K562 (cell line): ENCODE data around the gene ZNF544. TPM values are rescaled to one million over a fixed set of nuclear protein-coding genes. Genes with fewer than 3 reads are reported as not detected.
A peak's percentile ranks its signal among the peaks of the same experiment; 100 is the strongest.

ENCODE experiments used
- CBX5 ChIP-seq: IDR thresholded peaks from 2 replicates; pipeline ENCODE4 v1.6.1; 2014; ENCODE audit warnings: low read depth, borderline replicate concordance
- GTF2E2 ChIP-seq: fragments of 200-800 bp; sonication (Bioruptor generic); IDR thresholded peaks from 2 replicates; pipeline ENCODE4 v1.6.1; 2016; ENCODE audit warnings: missing genetic modification characterization, missing compliant biosample characterization
- HNRNPL ChIP-seq: fragments of 200-400 bp; formaldehyde crosslinking; IDR thresholded peaks from 2 replicates; pipeline ENCODE4 v1.6.1; 2017; ENCODE audit warnings: low read depth, mild to moderate bottlenecking, low read length
- MYC ChIP-seq, 2 experiments: fragments of 250-450 bp in 1 of 2; sonication (Bioruptor Pico) in 1 of 2; IDR thresholded peaks; 2 replicates each; pipeline versions ENCODE4 v1.5.1 to v1.6.1; 2012 to 2021; ENCODE audit warnings: low read depth in 2 of 2, borderline replicate concordance in 1 of 2, improper control_type of control experiment in 1 of 2, low read length in 1 of 2, mild to moderate bottlenecking in 1 of 2, moderate library complexity in 1 of 2
- RBM39 ChIP-seq: fragments of 200-400 bp; formaldehyde crosslinking; optimal IDR thresholded peaks from 2 replicates; pipeline ENCODE3; 2018; ENCODE audit warnings: low read depth, low read length
- RFX5 ChIP-seq: IDR thresholded peaks from 2 replicates; pipeline ENCODE4 v1.6.1; 2011; ENCODE audit warnings: low read depth, mild to moderate bottlenecking, improper control_type of control experiment, low read length
- TOE1 ChIP-seq, 2 experiments: fragments of 450-650 bp in 1 of 2; sonication (generic) in 1 of 2; formaldehyde crosslinking in 1 of 2; IDR thresholded peaks; 2 replicates each; pipeline versions ENCODE4 v1.7.1 to v1.8.0; 2016 to 2022; ENCODE audit warnings: borderline replicate concordance in 2 of 2, mild to moderate bottlenecking in 2 of 2, antibody characterized with exemption in 1 of 2, inconsistent platforms in 1 of 2, low read depth in 1 of 2, missing genetic modification reagents in 1 of 2, moderate library complexity in 1 of 2
- TSC22D4 ChIP-seq: fragments of 450-650 bp; IDR thresholded peaks from 2 replicates; pipeline ENCODE4 v1.6.1; 2016; ENCODE audit warnings: missing genetic modification characterization, missing biosample characterization, control low read depth
- ZFX ChIP-seq: sonication (generic); formaldehyde crosslinking; IDR thresholded peaks from 2 replicates; pipeline ENCODE4 v1.8.0; 2022; ENCODE audit warnings: mild to moderate bottlenecking, missing genetic modification reagents, moderate library complexity
- ZNF121 ChIP-seq: sonication (generic); formaldehyde crosslinking; conservative IDR thresholded peaks from 2 replicates; pipeline ENCODE4 v1.8.0; 2022; ENCODE audit warnings: missing genetic modification reagents
- ZNF140 ChIP-seq: fragments of 250-450 bp; sonication (Bioruptor Pico); IDR thresholded peaks from 2 replicates; pipeline ENCODE4 v1.8.0; 2021; ENCODE audit warnings: moderate library complexity, mild to moderate bottlenecking, inconsistent platforms
- ZNF347 ChIP-seq: fragments of 450-650 bp; formaldehyde crosslinking; IDR thresholded peaks from 2 replicates; pipeline ENCODE4 v1.4.0; 2020; ENCODE audit warnings: low read depth, mild to moderate bottlenecking, moderate library complexity
- polyA plus RNA-seq, 8 experiments: library from polyadenylated mRNA; depleted of rRNA in 4 of 8; stranded (reverse) in 5 of 8; unstranded in 3 of 8; fragments of >200 nt; fragmentation: Nextera tagmentation in 2 of 8; fragmentation: Illumina TruSeq in 1 of 8; extraction: Ambion mirVana in 2 of 8; extraction: Trizol in 1 of 8; gene quantifications; 2 replicates each; pipeline versions ENCODE4 v1.2.1 to v1.2.3, GENCODE V29; 2011 to 2014; ENCODE audit warnings: inconsistent platforms in 1 of 8, missing spikeins in 1 of 8
- total RNA-seq, 7 experiments: library from RNA; depleted of rRNA in 6 of 7; stranded (reverse); fragments of >200 nt in 6 of 7; fragmentation: Illumina TruSeq in 2 of 7; extraction: Trizol in 2 of 7; gene quantifications; 2 replicates each; pipeline versions ENCODE4 v1.2.1 to v1.2.3, GENCODE V29; 2011 to 2021; ENCODE audit warnings: low replicate concordance in 1 of 7
- TF ChIP-seq, protein P1 (sequence below): fragments of 450-650 bp; IDR thresholded peaks from 2 replicates; pipeline ENCODE4 v1.6.1; 2017; ENCODE audit warnings: antibody characterized with exemption
- TF ChIP-seq, protein P2 (sequence below): fragments of 450-650 bp; IDR thresholded peaks from 2 replicates; pipeline ENCODE4 v1.6.1; 2014; ENCODE audit warnings: low read depth, mild to moderate bottlenecking, moderate library complexity, borderline replicate concordance
- TF ChIP-seq, protein P3 (sequence below): fragments of 450-650 bp; IDR thresholded peaks from 2 replicates; pipeline ENCODE4 v1.7.0; 2016; ENCODE audit warnings: borderline replicate concordance
- TF ChIP-seq, protein P4 (sequence below): IDR thresholded peaks from 2 replicates; pipeline ENCODE4 v1.6.1; 2014; ENCODE audit warnings: antibody characterized with exemption
- TF ChIP-seq, protein P5 (sequence below), 2 experiments: fragments of 200-800 bp in 1 of 2; sonication (Bioruptor generic) in 1 of 2; sonication (generic) in 1 of 2; formaldehyde crosslinking in 1 of 2; IDR thresholded peaks in 1 of 2; conservative IDR thresholded peaks in 1 of 2; 2 replicates each; pipeline versions ENCODE4 v1.5.0 to v1.6.1; 2016 to 2020; ENCODE audit warnings: missing compliant biosample characterization in 1 of 2, missing genetic modification characterization in 1 of 2, missing genetic modification reagents in 1 of 2

ZNF544 gene
- total and polyA plus RNA-seq, 9 of the 15 experiments (the other 6 are each of a cell fraction or from before 2014, with no cell fraction given): 23.6 to 59.0 (median 41.4) TPM

DNA sequence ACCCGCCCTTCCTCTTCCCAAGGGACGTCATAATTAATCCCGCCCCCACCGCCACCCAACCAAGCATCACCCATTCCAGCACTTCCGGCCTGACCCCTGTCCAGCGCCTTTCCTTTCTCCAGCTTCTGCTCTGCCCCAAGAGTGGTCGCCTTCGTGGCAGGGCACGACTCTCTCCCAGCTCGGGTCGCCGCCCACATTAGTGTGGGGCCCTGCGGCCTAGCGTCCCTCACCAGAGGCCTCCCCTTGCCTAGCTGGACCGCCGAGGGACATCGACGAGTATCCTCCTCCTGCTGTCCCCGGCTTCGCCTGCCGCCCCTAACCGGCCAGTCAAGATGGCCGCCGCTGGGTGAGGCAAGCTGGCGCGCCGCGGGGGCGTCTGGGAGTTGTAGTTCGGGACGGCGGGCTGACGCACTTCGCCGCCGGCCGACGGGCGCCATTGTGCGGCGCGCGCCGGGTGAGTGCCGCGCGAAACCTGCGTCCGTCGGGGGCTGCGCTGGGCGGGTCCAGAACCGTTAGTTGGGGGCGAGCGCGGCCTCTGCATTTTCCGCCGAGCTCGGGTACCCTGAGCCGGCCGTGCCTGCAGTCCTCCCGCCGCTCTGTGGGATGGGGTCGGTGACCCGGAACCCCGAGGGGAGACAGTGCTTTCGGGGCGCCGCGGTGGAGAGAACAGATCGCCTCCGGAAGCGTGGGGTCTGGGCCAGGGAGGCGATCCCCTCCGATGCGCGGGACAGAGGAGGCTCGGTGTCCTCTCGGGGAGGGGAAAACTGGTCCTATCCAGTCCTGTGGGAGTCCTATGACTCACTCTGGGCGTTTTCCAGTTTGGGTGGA, 45.5 kb upstream of the ZNF544 start, which contains the start of gene ZNF274 (continued):
- TF ChIP-seq, protein P1, sequence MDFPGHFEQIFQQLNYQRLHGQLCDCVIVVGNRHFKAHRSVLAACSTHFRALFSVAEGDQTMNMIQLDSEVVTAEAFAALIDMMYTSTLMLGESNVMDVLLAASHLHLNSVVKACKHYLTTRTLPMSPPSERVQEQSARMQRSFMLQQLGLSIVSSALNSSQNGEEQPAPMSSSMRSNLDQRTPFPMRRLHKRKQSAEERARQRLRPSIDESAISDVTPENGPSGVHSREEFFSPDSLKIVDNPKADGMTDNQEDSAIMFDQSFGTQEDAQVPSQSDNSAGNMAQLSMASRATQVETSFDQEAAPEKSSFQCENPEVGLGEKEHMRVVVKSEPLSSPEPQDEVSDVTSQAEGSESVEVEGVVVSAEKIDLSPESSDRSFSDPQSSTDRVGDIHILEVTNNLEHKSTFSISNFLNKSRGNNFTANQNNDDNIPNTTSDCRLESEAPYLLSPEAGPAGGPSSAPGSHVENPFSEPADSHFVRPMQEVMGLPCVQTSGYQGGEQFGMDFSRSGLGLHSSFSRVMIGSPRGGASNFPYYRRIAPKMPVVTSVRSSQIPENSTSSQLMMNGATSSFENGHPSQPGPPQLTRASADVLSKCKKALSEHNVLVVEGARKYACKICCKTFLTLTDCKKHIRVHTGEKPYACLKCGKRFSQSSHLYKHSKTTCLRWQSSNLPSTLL: no peak
- TF ChIP-seq TOE1 (IDR thresholded peaks at IDR 0.05; ENCODE audit: borderline replicate concordance): no peak; the same call in 1 of the 2 replicates
- TF ChIP-seq TOE1 (CRISPR knock-in tag; IDR thresholded peaks at IDR 0.05; ENCODE audit: borderline replicate concordance, low read depth): no peak
- TF ChIP-seq, protein P2, sequence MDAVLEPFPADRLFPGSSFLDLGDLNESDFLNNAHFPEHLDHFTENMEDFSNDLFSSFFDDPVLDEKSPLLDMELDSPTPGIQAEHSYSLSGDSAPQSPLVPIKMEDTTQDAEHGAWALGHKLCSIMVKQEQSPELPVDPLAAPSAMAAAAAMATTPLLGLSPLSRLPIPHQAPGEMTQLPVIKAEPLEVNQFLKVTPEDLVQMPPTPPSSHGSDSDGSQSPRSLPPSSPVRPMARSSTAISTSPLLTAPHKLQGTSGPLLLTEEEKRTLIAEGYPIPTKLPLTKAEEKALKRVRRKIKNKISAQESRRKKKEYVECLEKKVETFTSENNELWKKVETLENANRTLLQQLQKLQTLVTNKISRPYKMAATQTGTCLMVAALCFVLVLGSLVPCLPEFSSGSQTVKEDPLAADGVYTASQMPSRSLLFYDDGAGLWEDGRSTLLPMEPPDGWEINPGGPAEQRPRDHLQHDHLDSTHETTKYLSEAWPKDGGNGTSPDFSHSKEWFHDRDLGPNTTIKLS: peak; percentile 96
- TF ChIP-seq HNRNPL: no peak
- peak; percentile 91 for TF ChIP-seq MYC (IDR thresholded peaks at IDR 0.05; ENCODE audit: low read depth, low read length)
- TF ChIP-seq MYC (CRISPR knock-in tag; IDR thresholded peaks at IDR 0.05; ENCODE audit: borderline replicate concordance, low read depth): no peak
- TF ChIP-seq, protein P3, sequence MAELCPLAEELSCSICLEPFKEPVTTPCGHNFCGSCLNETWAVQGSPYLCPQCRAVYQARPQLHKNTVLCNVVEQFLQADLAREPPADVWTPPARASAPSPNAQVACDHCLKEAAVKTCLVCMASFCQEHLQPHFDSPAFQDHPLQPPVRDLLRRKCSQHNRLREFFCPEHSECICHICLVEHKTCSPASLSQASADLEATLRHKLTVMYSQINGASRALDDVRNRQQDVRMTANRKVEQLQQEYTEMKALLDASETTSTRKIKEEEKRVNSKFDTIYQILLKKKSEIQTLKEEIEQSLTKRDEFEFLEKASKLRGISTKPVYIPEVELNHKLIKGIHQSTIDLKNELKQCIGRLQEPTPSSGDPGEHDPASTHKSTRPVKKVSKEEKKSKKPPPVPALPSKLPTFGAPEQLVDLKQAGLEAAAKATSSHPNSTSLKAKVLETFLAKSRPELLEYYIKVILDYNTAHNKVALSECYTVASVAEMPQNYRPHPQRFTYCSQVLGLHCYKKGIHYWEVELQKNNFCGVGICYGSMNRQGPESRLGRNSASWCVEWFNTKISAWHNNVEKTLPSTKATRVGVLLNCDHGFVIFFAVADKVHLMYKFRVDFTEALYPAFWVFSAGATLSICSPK: no peak
- TF ChIP-seq RBM39: peak; percentile 62
- TF ChIP-seq, protein P4, sequence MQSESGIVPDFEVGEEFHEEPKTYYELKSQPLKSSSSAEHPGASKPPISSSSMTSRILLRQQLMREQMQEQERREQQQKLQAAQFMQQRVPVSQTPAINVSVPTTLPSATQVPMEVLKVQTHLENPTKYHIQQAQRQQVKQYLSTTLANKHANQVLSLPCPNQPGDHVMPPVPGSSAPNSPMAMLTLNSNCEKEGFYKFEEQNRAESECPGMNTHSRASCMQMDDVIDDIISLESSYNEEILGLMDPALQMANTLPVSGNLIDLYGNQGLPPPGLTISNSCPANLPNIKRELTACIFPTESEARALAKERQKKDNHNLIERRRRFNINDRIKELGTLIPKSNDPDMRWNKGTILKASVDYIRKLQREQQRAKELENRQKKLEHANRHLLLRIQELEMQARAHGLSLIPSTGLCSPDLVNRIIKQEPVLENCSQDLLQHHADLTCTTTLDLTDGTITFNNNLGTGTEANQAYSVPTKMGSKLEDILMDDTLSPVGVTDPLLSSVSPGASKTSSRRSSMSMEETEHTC: peak; percentile 28; the same call in 1 of the 2 replicates
- TF ChIP-seq RFX5: no peak
- TF ChIP-seq TSC22D4 (tag): no peak
- no peak for TF ChIP-seq ZNF140
- TF ChIP-seq ZFX (CRISPR knock-in tag): peak; percentile 93
- no peak for TF ChIP-seq ZNF347
- peak; percentile 98 for TF ChIP-seq GTF2E2 (tag)
- no peak for TF ChIP-seq ZNF121
- TF ChIP-seq, protein P5, sequence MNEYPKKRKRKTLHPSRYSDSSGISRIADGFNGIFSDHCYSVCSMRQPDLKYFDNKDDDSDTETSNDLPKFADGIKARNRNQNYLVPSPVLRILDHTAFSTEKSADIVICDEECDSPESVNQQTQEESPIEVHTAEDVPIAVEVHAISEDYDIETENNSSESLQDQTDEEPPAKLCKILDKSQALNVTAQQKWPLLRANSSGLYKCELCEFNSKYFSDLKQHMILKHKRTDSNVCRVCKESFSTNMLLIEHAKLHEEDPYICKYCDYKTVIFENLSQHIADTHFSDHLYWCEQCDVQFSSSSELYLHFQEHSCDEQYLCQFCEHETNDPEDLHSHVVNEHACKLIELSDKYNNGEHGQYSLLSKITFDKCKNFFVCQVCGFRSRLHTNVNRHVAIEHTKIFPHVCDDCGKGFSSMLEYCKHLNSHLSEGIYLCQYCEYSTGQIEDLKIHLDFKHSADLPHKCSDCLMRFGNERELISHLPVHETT (CRISPR knock-in tag; conservative IDR thresholded peaks at IDR 0.05 in 1 of 2, IDR thresholded peaks at IDR 0.05 in 1 of 2): 0 out of 4 replicates have a peak, but pooled peaks of 1 of the 2 experiments have one; percentile 43
- TF ChIP-seq CBX5: no peak
